GM23248 (cell line): Measurements from ENCODE around the gene AFTPH. TPM values are rescaled to one million over a fixed set of nuclear protein-coding genes. Genes with fewer than 3 reads are reported as not detected.
A peak's percentile ranks its signal among the peaks of the same experiment; 100 is the strongest.
"Not testable (repeated sequence)": the region's sequence is repeated elsewhere in the genome, so short reads cannot be mapped to it uniquely, and the experiment has no call there.

Source experiments
- DNase-seq: peaks from one replicate; pipeline ENCODE4 v3.0.0-alpha.2; 2015
- H2AFZ ChIP-seq: fragments of 200-600 bp; sonication (generic); 2 replicates; pipeline ENCODE4 v1.6.1; 2016; ENCODE audit warnings: antibody characterized with exemption
- H3F3A ChIP-seq: fragments of 200-600 bp; sonication (generic); 2 replicates; pipeline ENCODE4 v1.6.1; 2016; ENCODE audit warnings: mild to moderate bottlenecking, antibody characterized with exemption, mixed run types; ENCODE audit not compliant: insufficient read depth
- H3K27ac ChIP-seq: fragments of 200-600 bp; sonication (generic); 2 replicates; pipeline ENCODE4 v1.5.1; 2016; ENCODE audit warnings: mild to moderate bottlenecking
- H3K27me3 ChIP-seq: fragments of 200-600 bp; sonication (generic); replicated peaks from 2 replicates; pipeline ENCODE4 v1.6.1; 2016; ENCODE audit warnings: mild to moderate bottlenecking; ENCODE audit not compliant: insufficient read depth
- H3K36me3 ChIP-seq: fragments of 200-600 bp; sonication (generic); 2 replicates; pipeline ENCODE4 v1.6.1; 2016; ENCODE audit warnings: low read depth, mild to moderate bottlenecking
- H3K4me1 ChIP-seq: fragments of 200-600 bp; sonication (generic); 2 replicates; pipeline ENCODE4 v1.6.1; 2016; ENCODE audit warnings: mild to moderate bottlenecking; ENCODE audit not compliant: insufficient read depth
- H3K4me2 ChIP-seq: fragments of 200-600 bp; sonication (generic); one replicate; pipeline ENCODE4 v1.6.1; 2016; ENCODE audit warnings: mild to moderate bottlenecking; ENCODE audit not compliant: unreplicated experiment
- H3K4me3 ChIP-seq: fragments of 200-600 bp; sonication (generic); 2 replicates; pipeline ENCODE4 v1.5.1; 2016; ENCODE audit warnings: mild to moderate bottlenecking
- H3K79me2 ChIP-seq: fragments of 200-600 bp; sonication (generic); 2 replicates; pipeline ENCODE4 v1.6.1; 2016; ENCODE audit warnings: mild to moderate bottlenecking; ENCODE audit not compliant: insufficient read depth
- H3K9ac ChIP-seq: fragments of 200-600 bp; sonication (generic); 2 replicates; pipeline ENCODE4 v1.6.1; 2016; ENCODE audit warnings: mild to moderate bottlenecking
- H3K9me2 ChIP-seq: fragments of 200-600 bp; sonication (generic); 2 replicates; pipeline ENCODE4 v1.6.1; 2016; ENCODE audit warnings: mixed run types, mild to moderate bottlenecking, moderate library complexity; ENCODE audit not compliant: insufficient read depth
- H3K9me3 ChIP-seq: fragments of 200-600 bp; sonication (generic); one replicate; pipeline ENCODE4 v1.6.1; 2017; ENCODE audit warnings: low read depth
- H4K20me1 ChIP-seq: fragments of 200-600 bp; sonication (generic); 2 replicates; pipeline ENCODE4 v1.6.0; 2016; ENCODE audit not compliant: insufficient read depth
- EZH2 ChIP-seq: fragments of 200-600 bp; sonication (generic); IDR thresholded peaks from 2 replicates; pipeline ENCODE4 v1.6.1; 2018; ENCODE audit warnings: antibody characterized with exemption, mild to moderate bottlenecking; ENCODE audit not compliant: insufficient read depth, poor library complexity, severe bottlenecking
- EZH2phosphoT487 ChIP-seq: fragments of 200-600 bp; sonication (generic); IDR thresholded peaks from 2 replicates; pipeline ENCODE4 v1.6.1; 2018; ENCODE audit warnings: antibody characterized with exemption, moderate library complexity, mild to moderate bottlenecking, low read depth; ENCODE audit not compliant: insufficient read depth
- WGBS, 2 experiments: methylation state at CpG; one replicate each; pipeline ENCODE4 v1.1.6; 2015 to 2017; ENCODE audit warnings: low lambda C conversion rate in 2 of 2, low coverage in 1 of 2; ENCODE audit errors: missing lambda C conversion rate in 2 of 2; 5-methylcytosine and 5-hydroxymethylcytosine counted together
- in situ Hi-C: fragments of 300-500 bp; cut with MboI; formaldehyde crosslinking; loops from 2 replicates; pipeline ENCODE4 v1.15.0; 2020
- polyA plus RNA-seq: library from polyadenylated mRNA; unstranded; fragments of >200 nt; fragmentation: Nextera tagmentation; extraction: Ambion mirVana; gene quantifications from 2 replicates; pipeline ENCODE4 v1.2.1, GENCODE V29; 2016
- total RNA-seq: library from RNA; depleted of rRNA; stranded (reverse); fragments of >200 nt; shearing (Covaris generic); gene quantifications from 2 replicates; pipeline ENCODE4 v1.2.3, GENCODE V29; 2014

AFTPH gene
- total and polyA plus RNA-seq, 2 experiments from 2014 or later: 8.8 to 26.2 TPM

- Histone ChIP-seq H3K4me2 (peak overlapping the region; percentile 100), H3K9me3 (no peaks in the 10 kb centered on the region), H3K4me1 (peaks cover 8% of the 10 kb centered on the region; the same call in 1 of the 2 replicates), H3K9me2 (no peaks in the 10 kb centered on the region), H3K9ac (peak overlapping the region; percentile 89), H3K79me2 (peaks cover 60% of the 10 kb centered on the region), H4K20me1 (0 out of 2 replicates have a peak, but pooled peaks cover 2% of the 10 kb centered on the region), H3K27me3 (no peaks in the 10 kb centered on the region), H2AFZ (peak overlapping the region; percentile 97), H3K27ac (peak overlapping the region; percentile 69), H3F3A (peaks cover 7% of the 10 kb centered on the region; the same call in 1 of the 2 replicates), H3K4me3 (peak overlapping the region; percentile 95), H3K36me3 (no peaks in the 10 kb centered on the region)
- 0% methylated on average over 37 to 41 of the region's 48 CpGs for WGBS, 2 experiments
- TF ChIP-seq EZH2 (no peak), EZH2phosphoT487 (no peak)
- DNase-seq: peak; percentile 64
- in situ Hi-C loops: no loop called here
Measured at GRCh38 chr2:64524604-64525316, 632 bp downstream of the AFTPH start.

GRCh38 chr2:64525317-64525613, 1.1 kb downstream of the AFTPH start:
- peak; percentile 68 for DNase-seq
- H2AFZ ChIP-seq: peak overlapping the region; percentile 97
- H3F3A ChIP-seq: peaks cover 7% of the 10 kb centered on the region; the same call in 1 of the 2 replicates
- H3K9me2 ChIP-seq: no peaks in the 10 kb centered on the region
- no peaks in the 10 kb centered on the region for H3K27me3 ChIP-seq
- H3K27ac ChIP-seq: peak overlapping the region; percentile 69
- H3K36me3 ChIP-seq: no peaks in the 10 kb centered on the region
- 0 out of 2 replicates have a peak, but pooled peaks cover 2% of the 10 kb centered on the region for H4K20me1 ChIP-seq
- TF ChIP-seq EZH2phosphoT487 (no peak), EZH2 (no peak)
- peak overlapping the region; percentile 100 for H3K4me2 ChIP-seq
- peaks cover 8% of the 10 kb centered on the region; the same call in 1 of the 2 replicates for H3K4me1 ChIP-seq
- in situ Hi-C loops: no loop called here
- H3K4me3 ChIP-seq: peak overlapping the region; percentile 95
- no peaks in the 10 kb centered on the region for H3K9me3 ChIP-seq
- peaks cover 65% of the 10 kb centered on the region for H3K79me2 ChIP-seq
- WGBS, 2 experiments: 1 to 2% methylated on average over 4 of the region's 4 CpGs
- peak overlapping the region; percentile 89 for H3K9ac ChIP-seq

GRCh38 chr2:64526034-64526433, 1.9 kb downstream of the AFTPH start:
- Histone ChIP-seq H3K36me3 (no peaks in the 10 kb centered on the region), H3K4me2 (peak overlapping the region; percentile 100), H3F3A (peaks cover 7% of the 10 kb centered on the region; the same call in 1 of the 2 replicates), H2AFZ (peak overlapping the region; percentile 97), H3K9me2 (no peaks in the 10 kb centered on the region), H3K27me3 (no peaks in the 10 kb centered on the region), H4K20me1 (0 out of 2 replicates have a peak, but pooled peaks cover 2% of the 10 kb centered on the region), H3K27ac (no peak overlapping the region), H3K9me3 (no peaks in the 10 kb centered on the region), H3K4me3 (peak overlapping the region; percentile 95), H3K4me1 (peaks cover 8% of the 10 kb centered on the region; the same call in 1 of the 2 replicates), H3K9ac (peak overlapping the region; percentile 89), H3K79me2 (peaks cover 72% of the 10 kb centered on the region)
- in situ Hi-C loops: no loop called here
- no peak for DNase-seq
- TF ChIP-seq EZH2 (no peak), EZH2phosphoT487 (no peak)
- WGBS, 2 experiments: 27 to 29% methylated on average over 3 of the region's 3 CpGs

DNA sequence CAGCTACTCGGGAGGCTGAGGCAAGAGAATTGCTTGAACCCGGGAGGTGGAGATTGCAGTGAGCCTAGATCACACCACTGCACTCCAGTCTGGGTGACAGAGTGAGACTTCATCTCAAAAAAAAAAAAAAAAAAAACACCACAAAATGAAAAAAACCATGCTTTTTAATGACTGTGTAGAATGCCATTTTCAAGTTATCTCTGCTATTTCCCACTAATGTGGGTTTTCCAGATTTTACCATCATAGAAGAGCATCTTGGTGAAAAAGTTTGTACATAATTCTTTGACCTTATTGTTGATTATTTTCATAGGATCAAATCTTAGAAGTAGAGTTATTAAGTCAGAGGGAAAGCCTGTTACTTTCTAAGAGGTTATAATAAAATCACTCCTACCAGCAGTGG, 6.8 kb downstream of the AFTPH start:
- H2AFZ ChIP-seq, in situ Hi-C loops, H3K4me1 ChIP-seq, DNase-seq, H3K9me3 ChIP-seq, H3K9ac ChIP-seq, H3F3A ChIP-seq, H3K36me3 ChIP-seq, H3K27me3 ChIP-seq, H4K20me1 ChIP-seq, H3K27ac ChIP-seq, H3K9me2 ChIP-seq, H3K4me3 ChIP-seq, H3K4me2 ChIP-seq: not testable (repeated sequence)
- 98 to 100% methylated on average over 2 of the region's 2 CpGs for WGBS, 2 experiments
- peaks cover 99% of the 10 kb centered on the region for H3K79me2 ChIP-seq
